NCI-H1436 treated with DMSO at 0.1 percent for 48 hours (cell line): Measurements from ENCODE around the gene NCBP2.
"Not testable (repeated sequence)": the region's sequence is repeated elsewhere in the genome, so short reads cannot be mapped to it uniquely, and the experiment has no call there.

ENCODE experiments used
- DNase-seq: peaks from one replicate; lab custom pipeline; 2025; lab: John Stamatoyannopoulos, UW

NCBP2 gene

DNA sequence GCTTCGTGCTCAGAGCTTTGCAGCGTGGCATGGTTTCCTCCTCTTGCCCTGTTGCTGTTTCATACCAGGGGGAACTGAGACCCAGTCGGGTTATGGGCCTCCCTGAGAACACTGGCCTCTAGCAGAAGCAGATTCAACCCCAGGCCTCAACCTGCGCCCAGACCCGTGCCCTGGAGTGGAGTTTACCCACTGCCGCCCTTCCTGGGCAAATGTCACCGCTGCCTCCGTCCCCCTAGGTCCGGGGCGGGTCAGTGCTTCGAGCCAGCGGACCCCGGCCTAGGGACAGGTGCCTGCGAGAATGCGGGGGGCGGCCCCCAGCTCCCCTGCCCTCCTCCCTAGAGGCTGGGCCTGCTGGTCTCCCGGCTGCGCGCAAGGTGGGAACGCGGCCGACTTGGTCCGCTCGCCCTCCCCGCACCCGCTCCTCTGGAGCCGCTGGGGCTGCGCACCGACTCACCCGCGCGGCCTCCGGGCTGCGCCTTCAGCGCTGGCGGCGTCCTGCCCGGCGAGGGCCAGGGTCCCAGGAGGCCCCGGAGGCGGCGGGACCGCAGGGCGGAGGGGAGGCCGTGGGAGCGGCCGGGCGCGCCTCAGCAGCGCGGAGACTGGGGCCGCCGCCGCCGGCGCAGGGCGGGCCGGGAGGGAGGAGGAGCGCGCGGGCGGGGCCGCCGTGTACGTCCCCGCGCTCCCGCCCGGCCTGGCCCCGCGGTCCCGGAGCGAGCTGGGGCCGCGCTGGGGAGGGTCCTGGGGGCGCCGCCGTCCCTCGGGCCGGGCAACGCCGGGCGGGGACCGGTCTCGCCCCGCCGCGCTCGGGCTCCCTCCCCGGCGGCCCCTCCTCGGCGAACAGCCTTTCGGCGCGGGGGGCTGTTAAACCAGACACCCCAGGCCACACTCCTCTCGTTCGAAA is 26.2 kb upstream of the NCBP2 start, which contains the start of gene PIGZ:
Gene PIGZ (minus strand): TSS at position 601 of the 901 bp plus-strand sequence. CDS start 16,802 bp downstream, outside the sequence.
- DNase-seq: no peak

DNA sequence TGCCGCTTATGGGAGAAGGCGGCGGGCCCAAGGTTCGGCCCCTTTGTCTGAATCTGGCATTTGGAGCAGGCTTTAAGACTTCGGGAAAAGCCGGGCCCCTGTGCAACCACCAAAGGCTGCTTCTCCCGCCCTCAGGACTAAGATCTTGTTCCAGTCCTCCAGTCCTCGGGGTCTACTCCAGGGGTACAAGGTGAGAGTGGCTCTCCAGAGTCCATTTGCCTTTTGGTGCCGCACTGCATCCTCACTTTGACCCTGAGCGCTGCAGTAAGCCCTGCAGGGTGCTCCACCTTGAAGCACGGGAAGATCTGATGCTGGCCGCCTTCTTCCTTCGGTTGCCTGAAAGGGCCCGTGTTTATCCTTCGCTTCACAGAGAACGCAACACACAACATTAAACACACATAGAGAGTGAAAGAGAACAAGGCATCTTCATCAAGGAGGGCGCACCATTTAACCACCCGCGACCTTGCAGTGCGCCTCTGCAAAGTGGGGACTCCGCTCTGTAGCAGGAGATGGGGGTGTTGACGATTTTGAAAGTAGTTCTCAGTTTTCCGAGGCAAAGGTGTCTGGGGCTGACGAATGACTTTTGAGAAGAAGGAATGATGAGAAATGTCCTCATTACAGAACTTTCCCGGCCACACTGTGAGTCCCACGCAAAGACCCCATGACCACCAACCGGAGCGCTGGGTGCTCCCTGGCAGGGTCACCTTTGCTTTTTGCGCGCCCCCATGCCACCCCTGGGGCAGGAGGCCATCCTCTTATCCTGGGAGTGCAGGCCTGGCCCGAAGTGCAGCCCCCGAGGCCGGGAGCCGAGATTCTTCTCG is 25.3 kb upstream of the NCBP2 start:
- DNase-seq: no peak

DNA sequence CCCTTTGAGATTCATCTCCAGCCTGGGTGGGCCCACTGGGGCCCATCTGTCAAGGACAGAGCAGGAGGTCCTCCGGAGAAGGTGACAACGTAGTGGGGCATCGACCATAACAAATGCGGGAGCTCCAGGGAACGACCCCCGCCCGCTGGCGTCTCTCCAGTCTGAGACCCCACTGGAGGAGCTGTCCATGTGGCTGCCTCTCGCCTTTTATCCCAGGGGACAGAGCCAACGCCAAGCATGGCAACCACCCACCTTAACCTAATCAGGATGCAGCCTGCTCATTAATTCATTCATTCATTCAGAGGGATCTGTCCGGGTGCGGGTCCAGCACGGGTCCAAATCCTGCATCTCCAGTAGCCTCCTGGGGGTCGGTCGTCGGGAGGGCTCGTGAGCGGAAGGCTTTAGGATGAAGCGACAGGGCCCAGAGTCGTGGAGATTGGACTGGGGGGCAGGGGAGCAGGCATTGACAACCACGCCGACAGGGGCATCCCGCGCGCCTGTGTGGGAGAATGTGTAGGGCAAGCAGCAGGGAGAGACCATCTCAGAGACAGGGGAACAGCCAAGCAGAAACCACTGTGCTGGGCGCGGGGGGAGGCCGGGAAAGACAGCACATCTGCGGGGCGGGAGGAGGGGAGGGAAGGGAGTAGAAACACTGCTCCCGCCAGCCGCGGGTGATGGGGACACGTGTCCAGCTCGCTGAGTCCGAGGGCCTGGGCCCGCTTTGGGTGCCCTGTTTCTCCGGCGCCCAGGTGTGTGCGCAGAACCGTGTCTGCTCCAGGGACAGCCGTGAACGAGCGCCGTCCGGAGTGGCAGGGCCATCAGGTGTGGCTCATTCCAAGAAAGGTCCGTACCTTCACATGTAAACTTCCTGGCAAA is 24.4 kb upstream of the NCBP2 start:
- no peak for DNase-seq

DNA sequence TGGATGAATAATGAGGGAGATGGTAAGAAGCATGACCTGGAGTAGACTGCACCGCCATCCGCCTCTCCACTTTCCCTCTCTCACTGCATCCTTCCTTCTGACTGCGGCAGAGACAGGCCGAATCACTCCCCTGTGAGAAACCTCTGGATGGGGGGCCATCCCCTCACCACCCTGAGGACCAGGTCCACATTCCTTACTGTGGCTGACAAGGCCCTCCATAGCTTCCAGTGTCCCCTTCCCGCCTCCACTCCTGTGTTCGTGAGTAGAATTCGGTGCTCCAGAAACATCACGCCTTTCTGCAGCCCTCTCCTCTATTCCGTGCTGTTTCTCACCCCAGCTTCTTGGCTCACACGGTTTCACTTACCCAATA is 23.5 kb upstream of the NCBP2 start:
- no peak for DNase-seq

DNA sequence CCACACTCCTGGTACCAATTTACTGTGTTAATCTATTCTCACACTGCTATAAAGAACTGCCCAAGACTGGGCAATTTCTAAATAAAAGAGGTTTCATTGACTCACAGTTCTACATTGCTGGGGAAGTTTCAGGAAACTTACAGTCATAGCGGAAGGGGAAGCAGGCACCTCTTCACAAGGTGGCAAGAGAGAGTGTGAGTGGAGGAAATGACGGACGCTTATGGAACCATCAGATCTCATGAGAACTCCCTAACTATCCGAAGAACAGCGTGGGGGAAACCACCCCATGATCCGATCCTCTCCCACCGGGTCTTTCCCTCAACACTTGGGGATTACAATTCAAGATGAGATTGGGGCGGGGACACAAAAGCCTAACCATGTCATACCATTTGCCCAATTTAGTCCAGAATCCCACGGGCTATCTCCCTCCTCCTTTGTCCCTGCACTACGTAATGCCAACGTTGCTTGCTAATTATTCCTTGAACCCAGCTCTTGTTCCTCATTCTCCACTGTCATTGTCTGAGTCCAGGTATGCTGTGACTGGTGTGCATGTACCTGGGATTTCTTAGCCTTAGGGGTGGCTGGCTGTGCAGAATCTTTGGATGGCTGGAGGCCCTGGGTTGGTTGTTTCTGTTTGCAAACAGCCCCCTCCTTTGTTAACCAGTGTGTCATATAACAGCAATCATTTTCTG is 22.9 kb upstream of the NCBP2 start:
- DNase-seq: no peak

DNA sequence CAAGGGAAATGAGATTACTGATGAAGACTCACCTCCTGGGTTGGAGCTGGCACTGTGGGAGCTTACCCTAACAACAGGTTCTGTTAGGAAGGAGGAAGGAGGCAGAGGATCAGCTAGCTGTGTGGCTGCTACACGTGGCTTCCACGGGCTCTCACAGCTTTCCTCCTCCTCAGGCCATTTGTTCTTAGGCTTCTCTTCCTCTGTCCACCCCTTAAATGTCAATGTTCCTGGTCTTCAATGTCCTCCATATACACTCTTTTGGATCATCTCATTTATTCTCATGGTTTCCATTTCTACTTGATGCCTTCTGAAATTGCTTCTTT is 21.3 kb upstream of the NCBP2 start:
- no peak for DNase-seq

DNA sequence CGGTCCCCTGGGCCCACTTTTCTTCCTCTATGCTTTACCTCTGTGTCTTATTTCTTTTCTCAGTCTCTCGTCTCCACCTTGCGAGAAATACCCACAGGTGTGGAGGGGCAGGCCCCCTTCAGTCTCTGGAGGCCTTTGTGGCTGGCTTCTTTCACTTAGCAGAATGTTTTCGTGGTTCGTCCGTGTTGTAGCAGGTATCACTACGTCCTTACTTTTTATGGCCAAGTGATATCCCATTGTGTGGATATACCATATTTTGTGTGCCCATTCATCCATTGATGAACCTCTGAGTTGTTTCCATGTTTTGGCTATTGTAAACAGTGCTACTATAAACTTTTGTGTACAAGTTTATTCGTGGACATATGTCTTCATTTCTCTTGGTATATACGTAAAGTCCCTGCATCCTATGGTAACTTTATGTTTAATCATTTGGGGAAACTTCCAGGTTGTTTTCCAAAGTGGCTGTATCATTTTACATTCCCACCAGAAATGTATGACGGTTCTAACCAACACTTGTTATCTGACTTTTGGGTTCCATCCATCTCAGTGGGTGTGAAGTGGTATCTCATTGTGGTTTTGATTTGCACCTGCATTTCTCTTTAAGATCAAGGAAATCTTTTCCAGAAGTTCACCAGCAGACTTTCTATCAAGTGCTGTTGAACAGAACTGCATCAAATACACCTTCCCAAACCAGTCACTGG is 20.8 kb upstream of the NCBP2 start:
- DNase-seq: no peak

DNA sequence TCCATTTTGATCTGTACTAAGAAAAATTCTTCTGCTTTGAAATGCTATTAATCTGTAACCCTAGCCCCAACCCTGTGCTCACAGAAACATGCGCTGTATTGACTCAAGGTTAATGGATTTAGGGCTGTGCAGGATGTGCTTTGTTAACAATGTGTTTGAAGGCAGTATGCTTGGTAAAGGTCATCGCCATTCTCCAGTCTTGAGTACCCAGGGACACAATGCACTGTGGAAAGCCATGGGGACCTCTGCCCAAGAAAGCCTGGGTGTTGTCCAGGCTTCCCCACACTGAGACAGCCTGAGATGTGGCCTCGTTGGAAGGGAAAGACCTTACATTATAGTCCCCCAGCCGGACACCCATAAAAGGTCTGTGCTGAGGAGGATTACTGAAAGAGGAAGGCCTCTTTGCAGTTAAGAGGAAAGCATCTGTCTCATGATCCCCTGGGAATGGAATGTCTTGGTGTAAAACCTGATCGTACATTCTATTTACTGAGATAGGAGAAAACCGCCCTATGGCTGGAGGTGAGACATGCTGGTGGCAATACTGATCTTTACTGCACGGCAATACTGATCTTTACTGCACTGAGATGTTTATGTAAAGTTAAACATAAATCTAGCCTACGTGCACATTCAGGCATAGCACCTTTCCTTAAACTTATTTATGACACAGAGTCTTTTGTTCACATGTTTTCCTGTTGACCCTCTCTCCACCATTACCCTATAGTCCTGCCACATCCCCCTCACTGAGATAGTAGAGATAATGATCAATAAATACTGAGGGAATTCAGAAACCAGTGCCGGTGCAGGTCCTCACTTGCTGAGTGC is 20.0 kb upstream of the NCBP2 start:
- DNase-seq: no peak

DNA sequence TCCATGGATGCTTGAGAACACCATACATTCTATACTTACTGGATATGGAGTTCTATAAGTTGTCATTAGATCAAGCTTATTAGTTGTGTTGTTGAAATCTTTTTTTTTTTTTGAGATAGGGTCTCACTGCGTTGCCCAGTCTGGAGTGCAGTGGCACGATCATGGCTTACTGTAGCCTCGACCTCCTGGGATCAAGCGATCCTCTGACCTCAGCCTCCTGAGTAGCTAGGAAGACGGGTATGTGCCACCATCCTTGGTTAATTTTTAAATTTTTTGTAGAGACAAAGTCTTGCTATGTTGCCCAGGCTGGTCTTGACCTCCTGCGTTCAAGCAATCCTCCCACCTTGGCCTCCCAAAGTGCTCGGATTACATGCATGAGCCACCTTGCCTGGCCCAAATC is 12.5 kb upstream of the NCBP2 start:
- no peak for DNase-seq

DNA sequence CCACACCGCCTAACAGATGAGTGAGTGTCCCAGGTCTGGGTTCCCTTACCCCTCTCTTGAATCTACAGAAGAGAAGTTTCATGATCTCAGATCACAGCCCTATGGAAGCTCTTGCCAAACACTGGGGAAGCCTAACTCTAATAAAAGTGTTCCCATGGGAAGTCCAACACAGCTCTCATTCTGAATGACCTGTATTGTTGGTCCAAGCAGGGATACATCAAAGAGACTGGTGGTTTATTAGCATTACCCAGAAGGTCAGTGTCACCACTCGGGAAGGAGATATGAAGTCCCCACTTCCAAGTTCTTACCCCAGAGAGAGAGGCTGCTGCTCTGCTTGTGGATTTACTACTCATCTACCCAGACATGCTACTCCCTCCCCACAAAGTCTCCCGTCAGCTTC is 9.0 kb upstream of the NCBP2 start:
- no peak for DNase-seq

DNA sequence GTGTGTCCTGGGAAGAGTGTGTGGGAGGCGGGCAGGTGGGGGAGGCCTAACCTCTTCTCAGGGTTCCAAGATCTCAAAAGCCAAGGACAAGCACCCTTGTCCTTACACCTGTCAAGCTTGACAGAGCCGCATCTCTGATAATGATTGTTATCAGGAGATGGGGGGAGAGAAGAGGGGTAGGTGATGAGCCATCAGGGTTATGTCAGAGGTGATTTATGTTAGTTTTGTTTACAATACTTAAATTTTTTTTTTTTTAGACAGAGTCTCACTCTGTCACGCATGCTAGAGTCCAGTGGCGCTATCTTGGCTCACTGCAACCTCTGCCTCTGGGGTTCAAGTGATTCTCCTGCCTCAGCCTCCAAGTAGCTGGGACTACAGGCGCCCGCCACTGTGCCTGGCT is 7.4 kb upstream of the NCBP2 start:
- DNase-seq: no peak

DNA sequence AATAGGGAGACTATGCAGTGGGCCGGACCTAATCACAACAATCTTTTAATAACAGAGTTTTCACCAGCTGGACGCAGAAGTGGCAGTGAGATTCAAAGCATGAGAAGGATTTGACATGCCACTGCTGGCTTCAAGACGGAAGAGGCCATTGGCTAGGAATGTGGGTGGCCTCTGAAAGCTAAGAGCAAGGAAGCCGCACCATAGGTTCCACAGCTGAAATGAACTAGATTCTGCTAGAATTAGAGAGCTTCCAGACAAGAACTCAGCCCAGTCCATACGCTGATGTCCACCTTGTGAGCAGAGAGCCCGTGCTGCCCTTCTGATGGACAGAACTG is 6.9 kb upstream of the NCBP2 start:
- DNase-seq: no peak

DNA sequence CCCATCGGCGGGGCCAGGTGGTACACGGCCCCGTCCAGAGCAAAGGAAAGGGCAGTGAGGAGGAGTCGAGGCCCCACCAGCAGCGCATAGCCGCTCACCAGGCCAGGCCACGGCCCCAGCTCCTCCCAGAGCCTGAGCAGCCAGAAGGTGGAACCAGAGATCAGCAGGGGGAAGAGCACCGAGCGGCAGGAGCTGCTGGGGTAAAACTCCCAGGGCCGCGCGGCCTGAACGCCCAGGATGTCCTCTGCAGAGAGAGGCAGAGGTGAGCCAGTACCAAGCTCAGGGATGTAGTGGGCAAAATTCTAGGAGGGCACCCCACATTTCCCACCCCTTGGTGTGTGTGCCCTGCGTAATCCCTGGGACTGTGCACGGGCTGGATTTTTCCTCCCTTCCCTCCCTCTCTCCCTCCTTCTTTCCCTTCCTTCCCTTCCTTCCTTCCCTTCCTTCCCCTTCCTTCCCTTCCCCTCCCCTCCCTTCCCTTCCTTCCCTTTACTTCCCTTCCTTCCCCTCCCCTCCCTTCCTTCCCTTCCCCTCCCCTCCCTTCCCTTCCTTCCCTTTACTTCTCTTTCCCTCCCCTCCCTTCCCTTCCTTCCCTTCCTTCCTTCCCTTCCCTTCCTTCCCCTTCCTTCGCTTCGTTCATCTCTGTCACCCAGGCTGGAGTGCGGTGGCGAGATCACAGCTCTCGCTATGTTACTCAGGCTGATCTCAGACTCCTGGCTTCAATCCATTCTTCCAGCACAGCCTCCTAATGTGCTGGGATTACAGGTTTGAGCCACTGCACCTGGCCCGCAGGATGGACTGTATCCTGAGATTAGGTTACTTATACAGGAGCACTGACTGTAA is 6.3 kb upstream of the NCBP2 start:
- no peak for DNase-seq

DNA sequence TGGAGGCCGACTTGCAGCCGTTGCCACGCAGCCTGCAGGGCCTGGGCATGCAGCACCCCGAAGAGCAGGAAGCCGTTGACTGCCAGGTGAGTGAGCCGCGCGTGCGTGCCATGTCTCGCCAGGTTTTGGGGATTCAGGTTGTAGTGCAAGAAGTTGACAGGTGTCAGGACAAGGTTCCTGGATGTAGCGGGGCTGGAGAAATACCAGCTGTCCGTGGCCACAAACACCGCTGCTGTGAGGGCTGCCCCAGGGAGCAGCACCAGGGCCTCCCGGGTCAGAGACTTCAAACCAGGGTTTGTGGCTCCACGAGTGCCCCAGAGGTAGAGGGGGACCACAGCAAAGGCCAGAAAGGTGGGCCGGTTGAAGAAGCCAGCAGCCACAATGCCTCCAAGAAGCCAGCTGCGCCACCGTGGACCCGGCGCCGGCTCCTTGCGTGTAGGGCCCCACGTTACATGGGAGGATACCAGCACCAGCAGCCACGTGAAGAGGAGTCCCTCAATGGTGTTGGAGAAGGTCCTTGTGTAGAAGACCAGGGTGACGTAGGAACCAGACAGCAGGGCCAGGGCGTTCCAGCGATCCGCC is 5.6 kb upstream of the NCBP2 start:
- no peak for DNase-seq

DNA sequence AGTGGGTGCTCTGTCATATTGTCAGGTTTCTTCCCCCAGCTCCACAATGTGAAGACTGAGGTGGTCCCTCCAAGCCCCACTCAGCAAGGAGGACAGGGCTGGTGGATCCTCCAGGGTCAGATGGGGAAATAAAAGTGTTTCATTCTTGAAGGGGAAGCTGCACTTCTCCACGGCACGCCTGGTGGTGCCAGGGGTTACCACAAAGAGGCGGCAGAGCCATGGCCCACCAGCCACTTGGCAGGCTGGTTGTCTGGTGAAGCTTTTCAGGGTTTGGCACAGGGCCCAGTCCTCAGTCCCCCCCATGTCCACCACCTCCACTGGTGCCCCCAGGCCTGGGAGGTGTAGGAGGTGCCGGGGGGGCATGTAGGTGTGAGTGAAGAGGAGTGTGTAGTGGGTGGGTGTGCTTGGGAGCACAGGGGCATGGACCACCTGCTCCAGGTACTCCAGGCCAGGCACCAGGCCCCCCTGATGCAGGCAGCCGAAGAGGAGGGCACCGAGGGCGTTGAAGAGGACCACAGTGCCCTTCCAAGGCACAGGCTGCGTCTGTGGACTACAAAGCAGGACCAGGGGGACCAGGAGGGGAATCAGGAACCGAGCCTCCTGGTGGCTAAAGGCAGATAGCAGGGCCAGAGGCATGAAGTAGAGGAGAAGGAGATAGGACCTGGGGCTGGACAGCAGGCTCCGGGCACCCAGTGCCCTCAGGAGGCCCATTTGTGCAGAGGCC is 5.0 kb upstream of the NCBP2 start:
- DNase-seq: no peak

DNA sequence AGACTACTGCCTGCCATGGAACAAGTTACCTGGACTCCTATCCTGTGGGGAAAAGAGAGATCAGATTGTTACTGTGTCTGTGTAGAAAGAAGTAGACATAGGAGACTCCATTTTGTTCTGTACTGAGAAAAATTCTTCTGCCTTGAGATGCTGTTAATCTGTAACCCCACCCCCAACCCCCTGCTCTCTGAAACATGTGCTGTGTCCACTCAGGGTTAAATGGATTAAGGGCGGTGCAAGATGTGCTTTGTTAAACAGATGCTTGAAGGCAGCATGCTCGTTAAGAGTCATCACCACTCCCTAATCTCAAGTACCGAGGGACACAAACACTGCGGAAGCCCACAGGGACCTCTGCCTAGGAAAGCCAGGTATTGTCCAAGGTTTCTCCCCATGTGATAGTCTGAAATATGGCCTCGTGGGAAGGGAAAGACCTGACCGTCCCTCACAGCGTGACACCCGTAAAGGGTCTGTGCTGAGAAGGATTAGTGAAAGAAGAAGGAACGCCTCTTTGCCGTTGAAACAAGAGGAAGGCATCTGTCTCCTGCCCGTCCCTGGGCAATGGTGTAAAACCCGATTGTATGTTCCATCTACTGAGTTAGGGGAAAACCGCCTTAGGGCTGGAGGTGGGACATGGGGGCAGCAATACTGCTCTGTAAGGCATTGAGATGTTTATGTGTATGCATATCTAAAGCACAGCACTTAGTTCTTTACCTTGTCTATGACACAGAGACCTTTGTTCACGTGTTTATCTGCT is 1.9 kb upstream of the NCBP2 start:
- DNase-seq: not testable (repeated sequence)

DNA sequence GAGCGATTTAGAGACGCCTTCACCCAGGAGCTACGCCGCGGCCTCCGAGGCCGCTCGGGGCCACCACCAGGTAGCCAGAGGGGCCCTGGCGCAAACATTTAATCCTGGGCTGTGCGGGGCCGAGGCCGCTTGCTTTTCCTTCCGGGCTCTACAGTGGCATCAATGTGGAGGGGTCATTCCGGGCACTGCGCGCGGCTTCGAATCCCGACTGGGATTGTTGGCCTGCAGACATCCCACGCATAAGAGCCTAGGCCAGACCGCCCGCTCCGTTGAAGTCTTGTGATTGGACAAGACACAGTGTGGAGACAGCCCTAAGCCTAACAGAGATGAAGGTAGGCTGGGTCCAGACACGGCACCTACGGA is 568 bp upstream of the NCBP2 start:
- no peak for DNase-seq
